SKM-1 treated with dmso at 0.1 percent for 144 hours (cell line): ENCODE results near the gene TCF3.
"Not testable (repeated sequence)": the region's sequence is repeated elsewhere in the genome, so short reads cannot be mapped to it uniquely, and the experiment has no call there.

Experiments used
- DNase-seq: peaks from one replicate; lab custom pipeline; 2025; ENCODE audit not compliant: unreplicated experiment; lab: John Stamatoyannopoulos, UW

Gene TCF3

GRCh38 chr19:1651568-1652291 is 685 bp downstream of the TCF3 start:
- no peak for DNase-seq

GRCh38 chr19:1650650-1651567 is 1.5 kb downstream of the TCF3 start:
- DNase-seq, result no peak

- DNase-seq, result no peak
Observed at GRCh38 chr19:1649706-1650649, 2.4 kb downstream of the TCF3 start.

- no peak for DNase-seq
Observed at GRCh38 chr19:1648920-1649541, 3.4 kb downstream of the TCF3 start.

GRCh38 chr19:1648459-1648849 is 4.0 kb downstream of the TCF3 start:
- no peak for DNase-seq

- no peak for DNase-seq
Observed at GRCh38 chr19:1647501-1648458, 4.6 kb downstream of the TCF3 start.

- no peak for DNase-seq
Observed at GRCh38 chr19:1646659-1647453, 5.6 kb downstream of the TCF3 start.

- no peak for DNase-seq
Observed at GRCh38 chr19:1646149-1646548, 6.3 kb downstream of the TCF3 start.

GRCh38 chr19:1645299-1645698 is 7.1 kb downstream of the TCF3 start:
- DNase-seq, result no peak

- DNase-seq, result no peak
Observed at GRCh38 chr19:1644070-1644469, 8.3 kb downstream of the TCF3 start.

GRCh38 chr19:1640893-1641448 is 11.4 kb downstream of the TCF3 start:
- not testable (repeated sequence) for DNase-seq

GRCh38 chr19:1636325-1637236 is 15.8 kb downstream of the TCF3 start:
- DNase-seq, result no peak

- no peak for DNase-seq
Observed at GRCh38 chr19:1634938-1635243, 17.5 kb downstream of the TCF3 start.

GRCh38 chr19:1634242-1634937 is 18.0 kb downstream of the TCF3 start:
- DNase-seq, result no peak

GRCh38 chr19:1633269-1633826 is 19.1 kb downstream of the TCF3 start:
- no peak for DNase-seq

GRCh38 chr19:1632462-1633268 is 19.8 kb downstream of the TCF3 start:
- DNase-seq, result no peak
